Thyroid gland (tissue), 4 donors: Measurements from ENCODE around the gene MGMT. TPM values are rescaled to one million over a fixed set of nuclear protein-coding genes. Genes with fewer than 3 reads are reported as not detected.
A peak's percentile ranks its signal among the peaks of the same experiment; 100 is the strongest.

ENCODE experiments used
- DNase-seq, 2 donors: peaks; one replicate each; pipeline ENCODE4 v3.0.0-alpha.2; 2019
- H3K27ac ChIP-seq, 3 donors: fragments of 200-600 bp; sonication (generic); 1 replicate in 2 of 3; 2 replicates in 1 of 3; pipeline ENCODE4 v1.5.1; 2016 to 2019; ENCODE audit warnings: mild to moderate bottlenecking in 1 of 3, moderate library complexity in 1 of 3
- H3K27me3 ChIP-seq: fragments of 200-600 bp; sonication (generic); one replicate; pipeline ENCODE4 v1.5.1; 2019
- H3K36me3 ChIP-seq, 2 donors: fragments of 200-600 bp; sonication (generic); one replicate each; pipeline ENCODE4 v1.5.1; 2016 to 2019
- H3K4me1 ChIP-seq, 2 donors: fragments of 200-600 bp; sonication (generic); one replicate each; pipeline ENCODE4 v1.5.1; 2017 to 2019
- H3K4me3 ChIP-seq, 3 donors: fragments of 200-600 bp; sonication (generic); replicated peaks in 1 of 3; 1 replicate in 2 of 3; 2 replicates in 1 of 3; pipeline ENCODE4 v1.5.1; 2016; ENCODE audit warnings: mild to moderate bottlenecking in 1 of 3
- H3K9me3 ChIP-seq: fragments of 200-600 bp; sonication (generic); one replicate; pipeline ENCODE4 v1.5.1; 2017
- CTCF ChIP-seq, 6 experiments: fragments of 200-600 bp in 3 of 6; fragments of 450-650 bp in 3 of 6; sonication (generic) in 3 of 6; IDR thresholded peaks; one replicate each; pipeline ENCODE4 v1.5.1; 2016 to 2019; ENCODE audit warnings: antibody characterized with exemption in 6 of 6, mild to moderate bottlenecking in 2 of 6, inconsistent platforms in 1 of 6, moderate library complexity in 1 of 6
- POLR2A ChIP-seq, 2 donors: fragments of 450-650 bp; IDR thresholded peaks; one replicate each; pipeline ENCODE4 v1.6.1; 2017; ENCODE audit warnings: antibody characterized with exemption in 2 of 2, mild to moderate bottlenecking in 2 of 2, moderate library complexity in 1 of 2
- WGBS, 2 donors: methylation state at CpG; one replicate each; pipeline ENCODE4 v1.1.5; 2017; 5-methylcytosine and 5-hydroxymethylcytosine counted together
- intact Hi-C: fragments of 100-400 bp; cut with DNase I; formaldehyde crosslinking; loops from one replicate; pipeline ENCODE4 v1.15.1; 2023
- total RNA-seq, 4 donors: library from RNA; depleted of rRNA; stranded (reverse); fragments of >200 nt; gene quantifications; one replicate each; pipeline ENCODE4 v1.2.3, GENCODE V29; 2016

MGMT gene
- total RNA-seq, 4 donors from 2014 or later, result 17.6 to 48.7 (median 30.7) TPM

- intact Hi-C loops, result no loop called here
- no peak for TF ChIP-seq CTCF (IDR thresholded peaks at IDR 0.05)
- 94 to 100% methylated on average over 9 of the region's 9 CpGs for WGBS, 2 donors
- Histone ChIP-seq H3K36me3 (no peaks in the 10 kb centered on the region), H3K4me3 (no peak overlapping the region), H3K27me3 (no peaks in the 10 kb centered on the region), H3K4me1 (no peaks in the 10 kb centered on the region), H3K27ac (no peak overlapping the region), H3K9me3 (no peaks in the 10 kb centered on the region)
- DNase-seq, result no peak
Observed at GRCh38 chr10:129500617-129501339, 33.7 kb downstream of the MGMT start.

GRCh38 chr10:129501652-129502436, 34.8 kb downstream of the MGMT start:
- Histone ChIP-seq H3K9me3 (no peaks in the 10 kb centered on the region), H3K4me3 (no peak overlapping the region), H3K4me1 (no peaks in the 10 kb centered on the region), H3K27ac (no peak overlapping the region), H3K27me3 (no peaks in the 10 kb centered on the region), H3K36me3 (no peaks in the 10 kb centered on the region)
- intact Hi-C loops, result no loop called here
- TF ChIP-seq CTCF (IDR thresholded peaks at IDR 0.05) (no peak), POLR2A (IDR thresholded peaks at IDR 0.05) (no peak)
- peak; percentile 13 to 18 for DNase-seq
- 79 to 85% methylated on average over 16 to 18 of the region's 18 CpGs for WGBS, 2 donors

- no peaks in the 10 kb centered on the region for H3K27me3 ChIP-seq
- no peaks in the 10 kb centered on the region for H3K9me3 ChIP-seq
- TF ChIP-seq POLR2A (IDR thresholded peaks at IDR 0.05) (no peak), CTCF (IDR thresholded peaks at IDR 0.05) (no peak)
- DNase-seq, result no peak
- 82 to 85% methylated on average over 5 of the region's 5 CpGs for WGBS, 2 donors
- H3K4me1 ChIP-seq, result no peaks in the 10 kb centered on the region
- no peak overlapping the region for H3K4me3 ChIP-seq
- H3K27ac ChIP-seq, result no peak overlapping the region
- intact Hi-C loops, result no loop called here
- no peaks in the 10 kb centered on the region for H3K36me3 ChIP-seq
Observed at GRCh38 chr10:129502448-129502847, 35.4 kb downstream of the MGMT start.

- no peaks in the 10 kb centered on the region for H3K9me3 ChIP-seq
- intact Hi-C loops, result no loop called here
- TF ChIP-seq CTCF (IDR thresholded peaks at IDR 0.05) (no peak), POLR2A (IDR thresholded peaks at IDR 0.05) (no peak)
- 74% methylated on average over 4 of the region's 4 CpGs for WGBS, 2 donors
- no peak overlapping the region for H3K27ac ChIP-seq
- no peak for DNase-seq
- H3K36me3 ChIP-seq, result no peaks in the 10 kb centered on the region
- no peaks in the 10 kb centered on the region for H3K4me1 ChIP-seq
- no peaks in the 10 kb centered on the region for H3K27me3 ChIP-seq
- H3K4me3 ChIP-seq, result no peak overlapping the region
Observed at GRCh38 chr10:129505500-129506075, 38.5 kb downstream of the MGMT start.
